GM18907 (cell line): Measurements from ENCODE around the gene OR52E8.

ENCODE experiments used
- ATAC-seq: cut with Tn5 transposase; IDR thresholded peaks from one replicate; pipeline ENCODE4 v1.9.1; 2021; ENCODE audit warnings: mild to moderate bottlenecking, moderate library complexity; ENCODE audit not compliant: unreplicated experiment

OR52E8 gene

GRCh38 chr11:5808500-5809121 is 48.9 kb downstream of the OR52E8 start, which contains the start of gene OR52N2:
Gene OR52N2, plus strand, starts transcription at chr11:5808924. Its CDS starts 11,412 bp downstream, at chr11:5820336.
- peak; percentile 93 for ATAC-seq

- no peak for ATAC-seq
Observed at GRCh38 chr11:5807580-5807979, 49.9 kb downstream of the OR52E8 start.
